OCI-LY1 (cell line): ENCODE measurements around the gene ACOT12.

Source experiments
- EZH2 ChIP-seq: fragments of 200-600 bp; sonication (generic), shearing (Covaris generic); IDR thresholded peaks from 2 replicates; pipeline ENCODE4 v1.8.0; 2017; ENCODE audit warnings: borderline replicate concordance, mixed run types, mild to moderate bottlenecking, antibody characterized with exemption, low read length, moderate library complexity, mixed read lengths
- TF ChIP-seq, protein P1 (sequence below): fragments of 200-600 bp; sonication (generic), shearing (Covaris generic); IDR thresholded peaks from 2 replicates; pipeline ENCODE4 v1.5.1; 2017; ENCODE audit warnings: mild to moderate bottlenecking, antibody characterized with exemption, low read length, moderate library complexity, mixed read lengths

DNA sequence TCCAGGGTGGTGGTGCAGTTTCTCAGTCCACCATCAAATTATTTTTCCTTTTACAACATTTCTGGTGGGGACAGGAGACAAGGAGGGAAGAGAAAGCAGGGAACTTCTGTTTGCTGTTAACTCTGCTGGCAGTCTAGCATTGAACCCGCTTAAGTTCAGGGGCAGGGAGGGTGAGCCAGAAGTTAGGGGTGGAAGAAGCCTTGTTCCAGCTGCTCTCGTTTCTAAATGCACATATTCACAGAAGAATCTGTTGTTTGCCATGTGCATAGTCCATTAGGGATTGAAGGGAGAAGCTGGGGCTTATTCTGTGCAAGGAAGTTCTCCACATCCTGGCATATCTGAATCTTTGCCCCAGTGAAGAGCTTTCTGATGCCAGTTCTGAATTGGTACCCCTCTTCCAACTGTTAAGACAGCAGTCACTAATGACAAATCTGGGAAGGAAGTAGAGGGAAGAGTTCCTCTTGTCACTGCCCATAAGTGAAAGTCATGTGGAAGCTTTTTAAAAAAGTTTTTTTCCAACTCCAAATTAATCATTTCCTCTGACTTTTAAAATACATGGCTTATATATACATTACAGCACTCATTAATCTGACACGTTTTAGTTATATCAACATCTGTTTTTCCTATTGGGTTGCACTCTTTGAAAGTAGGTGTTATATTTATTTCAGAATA, 32.6 kb upstream of the ACOT12 start:
- TF ChIP-seq, protein P1, sequence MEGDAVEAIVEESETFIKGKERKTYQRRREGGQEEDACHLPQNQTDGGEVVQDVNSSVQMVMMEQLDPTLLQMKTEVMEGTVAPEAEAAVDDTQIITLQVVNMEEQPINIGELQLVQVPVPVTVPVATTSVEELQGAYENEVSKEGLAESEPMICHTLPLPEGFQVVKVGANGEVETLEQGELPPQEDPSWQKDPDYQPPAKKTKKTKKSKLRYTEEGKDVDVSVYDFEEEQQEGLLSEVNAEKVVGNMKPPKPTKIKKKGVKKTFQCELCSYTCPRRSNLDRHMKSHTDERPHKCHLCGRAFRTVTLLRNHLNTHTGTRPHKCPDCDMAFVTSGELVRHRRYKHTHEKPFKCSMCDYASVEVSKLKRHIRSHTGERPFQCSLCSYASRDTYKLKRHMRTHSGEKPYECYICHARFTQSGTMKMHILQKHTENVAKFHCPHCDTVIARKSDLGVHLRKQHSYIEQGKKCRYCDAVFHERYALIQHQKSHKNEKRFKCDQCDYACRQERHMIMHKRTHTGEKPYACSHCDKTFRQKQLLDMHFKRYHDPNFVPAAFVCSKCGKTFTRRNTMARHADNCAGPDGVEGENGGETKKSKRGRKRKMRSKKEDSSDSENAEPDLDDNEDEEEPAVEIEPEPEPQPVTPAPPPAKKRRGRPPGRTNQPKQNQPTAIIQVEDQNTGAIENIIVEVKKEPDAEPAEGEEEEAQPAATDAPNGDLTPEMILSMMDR = no peak
- TF ChIP-seq EZH2 = no peak
